ENCODE results near the gene BIN1.

BIN1 gene, protein sequence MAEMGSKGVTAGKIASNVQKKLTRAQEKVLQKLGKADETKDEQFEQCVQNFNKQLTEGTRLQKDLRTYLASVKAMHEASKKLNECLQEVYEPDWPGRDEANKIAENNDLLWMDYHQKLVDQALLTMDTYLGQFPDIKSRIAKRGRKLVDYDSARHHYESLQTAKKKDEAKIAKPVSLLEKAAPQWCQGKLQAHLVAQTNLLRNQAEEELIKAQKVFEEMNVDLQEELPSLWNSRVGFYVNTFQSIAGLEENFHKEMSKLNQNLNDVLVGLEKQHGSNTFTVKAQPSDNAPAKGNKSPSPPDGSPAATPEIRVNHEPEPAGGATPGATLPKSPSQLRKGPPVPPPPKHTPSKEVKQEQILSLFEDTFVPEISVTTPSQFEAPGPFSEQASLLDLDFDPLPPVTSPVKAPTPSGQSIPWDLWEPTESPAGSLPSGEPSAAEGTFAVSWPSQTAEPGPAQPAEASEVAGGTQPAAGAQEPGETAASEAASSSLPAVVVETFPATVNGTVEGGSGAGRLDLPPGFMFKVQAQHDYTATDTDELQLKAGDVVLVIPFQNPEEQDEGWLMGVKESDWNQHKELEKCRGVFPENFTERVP

DNA sequence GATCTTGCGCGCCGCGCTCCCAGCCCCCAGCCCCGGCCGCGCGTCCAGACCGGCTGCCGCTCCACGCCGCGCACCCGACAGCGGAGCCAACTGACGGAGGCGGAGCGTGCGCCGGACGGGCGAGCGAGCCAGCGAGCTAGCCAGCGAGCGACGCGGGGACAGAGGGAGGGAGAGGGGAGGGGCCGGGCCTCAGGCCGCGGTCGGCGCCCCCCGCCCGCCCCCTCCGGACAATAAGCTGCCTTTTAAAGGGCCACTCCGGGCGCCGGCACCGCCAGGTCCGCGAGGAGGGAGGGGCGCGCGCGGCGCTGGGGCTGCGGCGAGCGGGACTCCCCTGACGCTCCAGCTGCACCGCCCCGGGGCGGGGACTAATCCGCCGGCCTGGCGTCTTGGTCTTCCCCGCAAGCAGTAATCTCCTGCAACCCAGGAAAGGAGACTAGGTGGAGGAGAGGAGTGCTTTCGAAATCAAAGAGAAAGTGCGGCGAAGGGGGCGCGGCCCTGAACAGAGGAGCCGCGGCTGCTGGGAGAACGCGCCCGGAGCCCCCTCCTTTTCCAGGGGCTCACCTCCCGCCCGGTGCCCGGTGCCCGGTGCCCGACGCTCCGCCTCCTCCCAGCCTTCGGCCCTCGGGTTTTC, at the start of gene BIN1:
Gene BIN1, minus strand, starts transcription at position 164 of the 631 bp plus-strand sequence. CDS start 211 bp downstream, outside the sequence.
- peak; percentile 80 for DNase-seq

DNA sequence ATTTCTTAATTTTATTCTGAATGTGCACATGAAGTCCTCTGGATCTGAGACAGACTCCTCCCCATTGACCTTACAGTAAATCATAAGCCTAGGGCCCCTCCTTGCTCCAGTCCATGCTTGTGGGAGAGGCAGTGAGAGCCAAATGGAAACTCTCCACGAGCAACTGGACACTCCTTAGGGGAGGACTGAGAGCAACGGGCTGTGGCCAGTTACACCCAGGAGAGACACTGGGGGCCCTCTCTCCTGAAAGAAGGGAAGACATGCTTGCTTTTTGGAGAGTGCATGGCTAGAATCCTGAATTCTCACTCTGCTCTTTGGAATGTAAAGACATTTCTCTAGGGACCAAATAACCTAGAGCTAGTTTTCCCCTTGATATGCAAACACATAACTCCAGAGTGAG, 49.0 kb upstream of the BIN1 start:
- DNase-seq, result no peak

DNA sequence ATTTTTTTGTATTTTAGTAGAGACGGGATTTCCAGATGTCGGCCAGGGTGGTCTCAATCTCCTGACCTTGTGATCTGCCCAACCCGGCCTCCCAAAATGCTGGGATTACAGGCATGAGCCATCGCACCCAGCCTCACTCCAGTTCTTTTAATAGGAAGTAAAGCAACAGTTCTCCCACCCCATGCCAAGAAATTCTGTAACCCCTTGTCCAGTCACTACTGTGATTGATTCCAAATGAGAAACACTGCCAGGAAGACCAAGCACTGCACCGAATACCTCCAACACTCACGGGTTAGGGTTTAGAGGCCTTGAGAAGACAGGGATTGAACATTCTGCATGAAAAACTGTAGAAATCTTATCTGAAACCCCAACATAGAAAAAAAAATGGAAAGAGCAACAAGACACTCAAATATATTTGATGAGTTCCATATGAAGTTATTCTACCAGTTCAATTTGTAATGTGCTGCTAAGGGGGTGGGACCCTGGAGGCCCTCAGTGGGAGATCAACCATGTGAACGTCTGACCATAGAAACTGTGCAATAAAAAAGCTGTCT, 48.2 kb upstream of the BIN1 start:
- DNase-seq, result no peak

DNA sequence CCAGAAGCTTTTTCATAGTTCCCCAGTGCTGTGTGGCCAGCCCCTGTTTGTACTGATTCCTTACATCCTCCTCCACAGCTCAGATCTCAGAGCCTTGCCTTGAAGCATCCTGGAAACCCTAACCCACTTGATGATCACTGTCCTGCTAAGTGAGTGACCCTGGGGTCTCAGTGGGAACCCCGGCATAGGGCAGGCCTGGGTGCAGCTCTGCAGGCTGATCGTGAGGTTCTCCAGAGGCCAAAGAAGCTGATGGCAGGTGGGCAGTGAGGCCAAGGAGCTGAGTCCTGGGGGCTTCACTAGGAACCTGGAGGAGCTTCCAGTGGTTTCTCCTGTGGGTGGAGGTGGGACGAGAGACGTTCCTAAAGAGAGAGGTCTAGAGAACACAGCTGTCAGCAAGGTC, 47.4 kb upstream of the BIN1 start:
- DNase-seq, result no peak

DNA sequence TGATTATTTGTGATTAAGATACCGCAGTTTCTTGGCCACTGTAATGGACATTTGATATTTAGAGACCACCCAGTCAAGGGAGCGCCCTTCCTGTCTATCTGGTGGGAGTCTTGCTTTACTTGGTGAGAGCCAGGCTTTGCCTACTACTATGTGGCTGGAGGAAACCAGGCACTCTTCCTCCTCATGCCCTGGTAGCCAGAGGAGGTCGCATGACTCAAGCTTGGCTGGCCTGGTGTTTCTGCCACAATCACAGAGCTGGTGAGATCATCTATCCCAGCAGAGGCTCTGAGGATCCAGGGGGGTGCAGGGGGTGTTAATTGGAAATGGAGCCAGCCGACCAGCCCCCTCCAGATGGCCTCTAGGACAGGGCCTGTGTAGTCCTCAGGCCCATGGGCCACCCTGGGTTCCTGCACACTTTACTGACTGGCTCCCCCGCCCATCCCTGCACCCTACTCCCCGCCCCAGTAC, 46.8 kb upstream of the BIN1 start:
- no peak for DNase-seq

DNA sequence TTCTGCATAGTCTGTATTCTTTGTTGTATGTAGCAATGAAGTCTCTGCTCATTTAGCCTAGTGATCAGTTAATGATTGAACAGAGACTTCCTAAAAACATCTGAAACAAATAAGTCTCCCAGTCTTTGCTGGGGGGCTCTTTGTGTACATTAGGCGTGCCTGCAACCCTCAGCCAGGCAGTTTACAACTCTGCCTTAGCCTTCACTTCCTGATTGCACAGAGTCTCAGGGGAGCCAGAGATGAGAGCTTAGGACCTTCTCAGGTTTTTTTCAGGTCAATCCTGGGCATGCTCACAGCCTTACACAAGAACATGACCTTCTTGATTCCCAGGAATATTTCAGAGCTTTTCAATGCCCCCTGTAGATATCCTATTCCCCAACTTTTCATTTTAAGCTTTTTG, 44.0 kb upstream of the BIN1 start:
- no peak for DNase-seq

DNA sequence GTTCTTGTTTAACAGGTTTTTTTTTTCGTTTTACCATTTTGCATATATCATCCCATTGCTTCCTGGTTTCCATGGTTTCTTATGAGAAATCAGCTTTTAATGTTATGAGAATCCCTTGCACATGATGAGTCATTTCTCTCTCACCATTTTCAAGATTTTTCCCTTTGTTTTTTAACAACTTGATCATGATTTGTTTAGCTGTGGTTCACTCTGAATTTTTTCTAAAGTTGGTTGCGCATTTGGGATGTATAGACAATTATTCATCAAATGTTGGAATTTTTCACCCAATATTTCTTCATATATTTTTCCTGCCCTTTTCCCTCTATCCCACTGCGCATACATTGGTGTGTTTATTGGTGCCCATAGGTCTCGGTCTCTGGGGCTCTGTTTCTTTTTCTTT, 42.4 kb upstream of the BIN1 start:
- no peak for DNase-seq

DNA sequence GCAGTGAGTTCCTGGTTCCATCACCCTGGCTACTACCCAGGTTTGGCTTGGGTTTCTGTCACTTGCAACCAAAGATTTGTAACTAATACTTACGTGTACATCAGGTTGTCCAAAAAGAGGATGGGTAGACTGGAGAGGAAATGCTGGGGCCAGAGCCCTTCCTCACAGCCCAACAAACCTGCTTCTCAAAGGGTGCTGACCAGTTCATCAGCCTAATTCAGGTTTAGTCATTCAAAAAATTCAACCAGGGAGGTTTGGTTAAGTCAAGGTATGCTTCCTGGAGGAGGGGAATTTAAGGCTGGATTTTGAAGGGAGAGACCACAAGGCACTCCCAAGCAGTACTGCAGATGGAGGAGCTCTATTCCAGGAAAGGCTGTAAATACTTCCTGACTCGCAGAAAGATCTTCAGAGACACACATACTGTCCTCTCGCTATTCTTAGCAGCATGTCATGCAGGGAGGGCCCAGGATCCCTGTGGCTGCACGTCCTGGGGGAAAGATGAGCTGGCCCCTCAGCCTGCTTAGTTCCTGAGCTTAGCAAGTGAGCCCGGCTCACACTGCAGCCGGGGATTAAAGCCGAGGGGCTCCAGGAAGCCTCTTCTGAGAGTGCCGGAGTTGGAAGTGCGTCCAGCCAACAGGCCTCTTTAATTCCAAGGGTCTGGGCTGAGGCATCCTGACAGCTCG, 40.0 kb upstream of the BIN1 start:
- DNase-seq, result no peak

DNA sequence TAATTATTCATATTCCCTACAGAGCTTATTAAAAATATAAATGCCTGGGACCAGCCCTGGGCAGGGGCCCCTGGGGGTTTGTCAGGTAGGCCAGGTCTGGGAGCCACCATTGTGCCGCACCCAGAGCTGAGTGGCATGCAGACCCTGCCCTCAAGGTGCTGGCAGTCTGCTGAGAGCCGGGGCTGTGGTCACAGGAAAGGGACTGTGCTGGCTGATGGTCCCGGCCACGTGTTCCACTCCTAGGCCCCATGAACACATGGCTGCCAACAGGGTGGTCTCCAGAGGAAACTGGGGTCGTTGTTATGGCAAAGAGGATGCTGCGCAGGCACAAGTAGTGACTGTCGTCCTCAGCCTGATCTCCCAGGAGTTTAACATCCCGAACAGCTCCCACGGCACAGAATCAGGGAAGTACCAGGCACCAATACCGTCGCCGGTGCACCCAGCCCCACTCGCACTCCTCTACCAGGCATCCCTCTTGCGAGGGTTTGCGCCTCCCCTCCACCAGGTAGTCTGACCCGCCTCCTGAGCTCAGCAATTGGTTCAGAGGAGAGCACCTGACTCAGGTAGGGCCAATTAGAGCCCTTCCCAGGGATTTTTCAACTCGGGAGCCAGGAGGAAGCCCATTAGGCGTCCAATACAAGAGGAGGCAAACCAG, 39.2 kb upstream of the BIN1 start:
- no peak for DNase-seq

DNA sequence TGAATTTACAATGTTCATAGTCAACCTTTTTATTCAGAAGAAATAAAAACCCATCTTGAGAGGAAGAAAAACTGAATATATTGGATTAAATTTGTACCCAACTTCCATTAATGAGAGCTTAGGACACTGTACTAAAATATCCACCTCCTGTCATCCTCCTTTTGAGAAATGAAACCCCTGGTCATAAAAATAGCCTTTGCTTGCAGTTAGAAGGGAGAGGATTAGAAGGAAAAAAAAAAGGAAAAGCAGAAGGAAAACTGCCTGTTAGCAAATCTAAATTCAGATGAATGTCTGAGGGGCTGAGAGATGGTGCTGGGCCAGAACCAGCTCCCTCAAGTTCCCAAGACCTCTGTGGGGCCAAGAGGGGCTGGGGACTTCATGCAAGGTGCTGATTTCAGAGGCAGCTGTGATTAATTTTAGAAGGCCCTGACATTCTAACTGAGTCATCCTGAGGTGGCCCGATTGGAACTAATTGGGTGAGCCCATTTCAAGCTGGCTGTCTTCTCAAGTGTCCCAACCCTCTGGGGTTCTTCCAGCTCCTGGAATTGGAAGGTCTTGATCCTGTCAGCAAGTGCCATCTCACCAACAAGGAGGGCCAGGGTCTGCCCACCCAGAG, 38.4 kb upstream of the BIN1 start:
- no peak for DNase-seq

DNA sequence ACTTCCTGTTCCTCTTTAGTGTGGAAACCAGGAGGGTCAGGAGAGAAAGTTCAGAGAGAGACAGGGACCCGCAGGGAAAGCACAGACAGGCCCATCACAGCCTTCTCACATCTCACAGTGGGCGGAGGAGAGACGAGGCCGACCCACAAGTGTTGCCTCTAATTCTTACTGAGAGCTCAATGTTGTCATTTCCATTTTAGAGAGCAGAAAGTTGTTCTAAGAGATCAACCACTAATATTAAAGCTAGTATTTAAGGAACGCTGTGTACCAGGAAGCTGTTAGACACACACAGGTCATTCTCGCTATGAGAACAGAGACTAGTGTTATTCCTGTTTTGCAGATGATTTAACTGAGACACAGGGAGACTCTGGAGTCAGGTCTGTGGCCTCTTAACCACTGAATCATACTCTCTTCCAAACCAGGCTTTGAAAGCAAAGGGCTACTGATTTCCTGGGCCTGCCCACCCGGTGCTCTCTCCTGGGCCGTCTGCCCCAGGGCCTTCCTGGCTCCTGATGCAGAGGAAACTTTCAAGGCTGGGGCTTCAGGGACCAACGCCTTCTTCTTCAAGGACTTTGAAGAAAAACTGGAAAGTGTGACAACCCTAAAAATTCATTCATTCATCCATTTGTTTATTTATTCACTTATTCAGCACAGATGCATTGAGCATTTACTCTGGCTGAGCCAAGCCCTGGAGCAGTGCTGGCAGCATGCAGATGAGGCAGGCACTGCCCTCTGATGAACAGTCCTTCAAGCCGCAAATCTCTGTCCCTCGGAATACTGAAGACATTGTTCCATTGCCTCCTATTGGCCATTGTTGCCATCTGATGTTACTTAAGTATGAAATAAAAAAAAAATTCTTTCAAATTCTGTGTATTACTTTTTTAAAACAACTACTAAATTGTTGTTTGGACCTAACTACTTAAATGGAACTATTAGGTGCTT, 37.2 kb upstream of the BIN1 start:
- no peak for DNase-seq

DNA sequence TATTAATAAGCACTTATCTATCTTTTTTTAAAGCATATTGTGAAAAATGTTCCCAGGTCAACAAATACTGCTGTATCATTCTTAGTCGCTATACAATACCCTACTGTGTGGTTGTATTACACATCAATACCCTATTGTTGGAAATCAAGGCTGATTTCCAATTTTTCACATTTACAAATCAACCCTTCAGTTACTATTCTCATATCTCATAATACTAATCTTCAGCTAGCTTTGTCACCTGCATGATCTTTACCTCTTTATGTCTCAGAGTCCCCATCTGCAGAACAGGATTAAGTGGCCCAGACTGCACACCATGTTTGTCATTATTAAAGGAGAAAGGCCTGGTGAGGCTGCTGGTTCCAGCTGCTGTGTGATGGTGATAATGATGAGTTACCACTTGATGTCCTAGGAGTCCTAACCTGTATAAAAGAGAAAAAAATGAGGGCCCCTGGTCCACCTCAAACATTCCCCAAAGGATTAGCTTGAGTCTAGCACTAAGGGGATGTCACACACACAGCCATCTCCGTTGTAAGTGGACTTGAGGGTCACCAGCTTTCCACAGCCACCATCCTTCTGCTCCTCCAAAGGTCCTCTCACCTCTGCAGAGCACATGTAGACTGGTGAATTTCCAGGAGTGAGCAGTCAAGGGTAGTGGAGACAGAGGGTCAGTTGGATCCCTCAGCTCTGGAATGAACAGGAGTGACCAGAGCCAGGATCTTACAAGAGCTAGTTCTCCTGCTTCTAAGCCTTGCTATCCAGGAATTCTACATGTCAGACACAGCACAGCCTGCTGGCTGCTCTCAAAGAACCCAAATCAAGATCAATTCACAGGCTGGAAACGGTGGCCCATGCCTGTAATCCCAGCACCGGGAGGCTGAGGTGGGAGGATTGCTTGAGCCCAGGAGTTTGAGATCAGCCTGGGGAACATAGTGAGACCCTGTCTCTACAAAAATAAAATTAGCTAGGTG, 36.0 kb upstream of the BIN1 start:
- no peak for DNase-seq

DNA sequence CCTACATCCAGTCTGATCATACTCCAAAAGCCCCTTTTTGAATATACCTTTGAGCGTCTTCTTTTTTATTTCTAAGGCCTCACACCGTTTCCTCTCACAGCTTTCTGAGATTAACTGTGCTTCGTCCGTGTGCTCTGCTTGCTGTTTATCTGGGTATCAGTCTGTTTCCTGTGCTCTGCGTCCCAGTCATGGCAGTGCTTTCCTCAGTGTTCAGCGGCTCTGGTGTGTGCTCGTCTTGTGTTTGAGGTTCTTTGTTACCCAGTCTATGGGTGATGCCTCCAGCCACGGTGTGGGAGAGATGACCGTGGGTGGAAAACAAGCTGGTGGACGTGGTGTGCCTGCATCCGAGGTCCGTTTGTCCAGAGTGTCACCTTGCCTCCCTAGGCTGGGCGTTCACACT, 33.6 kb upstream of the BIN1 start:
- no peak for DNase-seq

DNA sequence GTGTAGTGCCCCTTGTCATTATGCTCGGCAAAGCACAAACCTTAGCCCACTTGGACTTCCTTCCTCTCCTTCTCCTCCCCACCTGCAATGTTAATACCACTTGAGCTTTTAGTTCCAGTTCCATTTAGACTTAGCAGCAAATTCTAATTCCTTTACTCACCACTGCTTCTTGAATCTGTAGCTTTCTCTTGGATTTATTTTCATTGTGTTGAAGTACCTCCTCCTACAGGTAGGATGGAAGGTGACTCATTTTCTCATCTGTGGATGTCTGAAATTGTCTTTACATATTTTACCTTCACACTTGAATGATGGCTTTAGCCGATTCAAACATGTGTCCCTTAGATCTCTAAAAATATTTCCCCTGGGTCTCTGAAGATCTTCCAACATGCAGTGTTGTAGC, 32.8 kb upstream of the BIN1 start:
- DNase-seq, result no peak

DNA sequence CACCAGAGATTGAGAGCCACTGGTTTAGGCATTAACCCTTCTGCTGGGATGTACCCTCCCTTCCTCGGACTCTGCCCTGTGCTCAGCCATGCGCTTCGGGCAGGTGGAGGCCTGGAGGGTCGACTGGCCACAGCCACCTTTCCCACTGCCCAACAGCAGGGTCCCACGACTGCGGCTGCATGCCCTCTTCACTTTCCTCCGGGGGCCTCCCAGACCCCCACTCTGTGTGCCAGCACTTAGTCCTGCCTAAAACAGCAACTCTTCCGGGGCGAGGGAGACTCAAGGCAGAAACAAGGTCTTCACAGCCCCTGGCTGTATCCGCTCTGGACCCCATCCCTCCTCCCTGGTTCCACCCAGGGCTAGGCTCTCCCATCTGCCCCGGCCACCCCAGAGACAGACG, 31.3 kb upstream of the BIN1 start:
- no peak for DNase-seq

DNA sequence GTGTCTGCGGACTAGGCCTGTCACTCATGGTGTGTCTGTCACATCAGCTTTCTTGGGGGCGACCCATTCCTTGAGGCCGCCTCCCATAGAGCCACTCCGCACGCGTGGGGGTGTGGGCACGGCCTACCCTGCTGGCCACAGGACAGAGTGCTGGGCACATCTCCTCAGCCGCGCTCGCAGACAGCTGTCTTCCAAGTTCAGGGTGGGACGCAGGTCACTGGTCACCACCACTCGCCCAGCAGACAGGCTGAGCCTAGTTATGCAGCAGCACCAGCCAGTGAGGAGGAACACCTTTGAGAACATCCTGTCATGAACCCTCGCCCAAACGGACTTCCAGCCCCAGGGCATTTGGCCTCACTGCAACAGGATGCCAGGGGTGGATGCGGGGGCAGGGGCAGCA, 30.8 kb upstream of the BIN1 start:
- DNase-seq, result no peak

DNA sequence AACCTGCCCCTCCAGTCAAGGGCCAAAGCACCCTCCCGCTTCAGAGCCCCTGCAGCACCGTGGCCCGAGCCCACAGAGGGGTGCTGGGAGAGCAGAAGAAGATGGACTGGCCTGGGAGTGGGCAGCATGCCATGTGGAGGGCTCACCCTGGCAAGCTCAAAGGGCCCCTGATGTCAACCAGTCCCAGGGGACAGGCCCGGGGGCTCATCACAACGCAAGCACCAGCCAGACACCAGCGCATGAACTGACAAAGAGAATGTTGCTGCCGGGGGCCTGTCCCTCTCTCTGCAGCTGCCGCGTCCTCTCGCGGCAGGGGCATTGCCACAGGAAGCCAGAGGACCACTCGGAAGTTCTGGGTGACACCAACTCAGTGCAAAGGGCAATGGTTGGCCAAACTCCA, 30.3 kb upstream of the BIN1 start:
- DNase-seq, result no peak

DNA sequence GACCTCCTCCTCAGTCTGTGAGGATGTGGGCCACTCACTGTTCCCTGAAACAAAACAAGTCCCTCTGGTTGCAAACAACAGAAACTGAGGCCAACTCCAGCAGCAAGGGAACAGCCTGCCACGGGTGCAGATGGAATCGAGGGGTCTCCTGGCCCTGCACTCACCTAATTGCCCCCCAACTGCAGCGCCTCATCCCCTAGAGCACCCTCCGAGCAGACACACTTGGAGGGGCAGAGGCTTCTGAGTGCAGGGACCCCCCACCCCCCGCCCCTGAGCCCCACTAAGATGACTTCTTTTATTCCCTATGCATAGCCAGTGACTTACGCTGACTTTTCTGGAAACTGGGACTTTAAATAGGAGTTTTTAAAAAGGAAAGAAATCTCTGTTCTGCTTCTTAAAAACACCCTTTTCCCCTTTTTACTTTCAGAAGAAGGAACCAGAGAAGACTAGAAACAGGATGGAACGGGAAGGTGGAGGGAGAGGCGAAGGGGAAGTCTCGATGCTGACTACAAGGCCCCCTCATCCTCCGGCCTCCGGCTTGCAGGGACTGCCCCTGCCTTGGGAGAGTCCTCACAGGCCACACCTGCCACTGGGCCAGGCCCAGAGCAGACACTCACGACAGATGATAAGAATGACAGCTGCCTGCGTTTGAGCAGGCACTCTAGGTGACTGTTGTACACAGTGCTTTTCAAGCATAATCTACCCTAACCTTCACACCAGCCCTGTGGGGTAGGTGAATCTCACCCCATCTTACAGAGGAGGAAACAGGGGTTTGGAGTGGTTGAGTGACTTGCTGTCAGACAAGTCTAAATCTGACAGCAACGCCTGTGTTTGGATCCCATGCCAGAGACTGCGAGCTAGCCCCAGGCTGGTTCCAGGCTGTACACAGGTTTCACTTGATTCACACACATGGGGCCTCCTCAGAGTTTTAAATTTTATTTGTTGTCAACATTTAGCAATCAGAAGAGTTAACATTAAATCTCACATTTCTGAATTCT, 28.2 kb upstream of the BIN1 start:
- no peak for DNase-seq

DNA sequence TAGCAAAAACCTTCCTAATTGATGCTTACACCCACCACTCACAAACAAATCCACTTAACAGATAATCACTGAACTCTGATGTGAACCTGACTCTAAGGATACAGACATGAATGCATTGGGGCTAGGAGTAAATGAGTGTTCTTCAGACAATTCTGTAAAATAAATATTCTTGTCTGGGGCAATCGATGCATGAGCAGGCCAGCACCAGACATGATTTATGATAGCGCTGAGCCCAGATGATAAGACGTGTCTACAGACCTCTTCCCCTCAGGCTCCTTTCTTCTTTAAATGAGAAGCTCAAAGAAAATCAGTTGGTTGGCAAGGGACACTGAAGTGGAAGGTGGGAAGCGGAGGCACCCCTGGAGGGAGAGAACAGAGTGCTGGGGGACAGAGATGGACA, 27.3 kb upstream of the BIN1 start:
- no peak for DNase-seq

Data from CD4-positive, alpha-beta T cell treated with Interleukin-21 for 1 hour (primary cell).